Colonic mucosa (tissue), 4 donors: ENCODE data around the gene THRB. TPM values are rescaled to one million over a fixed set of nuclear protein-coding genes. Genes with fewer than 3 reads are reported as not detected.

Experiments used
- DNase-seq: peaks from one replicate; pipeline ENCODE4 v3.0.0-alpha.2; 2020
- H3K27ac ChIP-seq: fragments of 200-600 bp; one replicate; pipeline ENCODE4 v1.8.0; 2021
- H3K27me3 ChIP-seq: fragments of 200-600 bp; one replicate; pipeline ENCODE4 v1.8.0; 2021
- H3K36me3 ChIP-seq: fragments of 200-600 bp; one replicate; pipeline ENCODE4 v1.8.0; 2021
- H3K4me1 ChIP-seq: fragments of 200-600 bp; one replicate; pipeline ENCODE4 v1.8.0; 2021; ENCODE audit warnings: mild to moderate bottlenecking
- H3K4me3 ChIP-seq: fragments of 200-600 bp; one replicate; pipeline ENCODE4 v1.8.0; 2021
- H3K9ac ChIP-seq, 2 donors: one replicate each; pipeline ENCODE4 v1.7.0; 2013; ENCODE audit warnings: control low read depth in 2 of 2, low read depth in 2 of 2, low read length in 2 of 2
- H3K9me3 ChIP-seq: fragments of 200-600 bp; one replicate; pipeline ENCODE4 v1.8.0; 2021
- intact Hi-C: fragments of 100-400 bp; cut with DNase I; formaldehyde crosslinking; loops from one replicate; pipeline ENCODE4 v1.14.1; 2022
- total RNA-seq, 2 donors: library from RNA; stranded (reverse); fragmentation: NEBNext Ultra II Directional in 1 of 2; extraction: Animal tissue kit (Norgen Biotek cat#: 25700) in 1 of 2; gene quantifications; one replicate each; pipeline ENCODE4 v1.2.1, GENCODE V29; 2021
- TF ChIP-seq, protein P1 (sequence below): fragments of 200-600 bp; IDR thresholded peaks from one replicate; pipeline ENCODE4 v1.8.0; 2022; ENCODE audit warnings: antibody characterized with exemption, mild to moderate bottlenecking
- donor health status: healthy.
- donor health status: DM: no; HTN: no; CAD: no.
- donor health status: DM: no; HTN: no; CAD: no.

THRB gene
- total RNA-seq, 2 donors from 2014 or later = 23.3 to 27.6 TPM

DNA sequence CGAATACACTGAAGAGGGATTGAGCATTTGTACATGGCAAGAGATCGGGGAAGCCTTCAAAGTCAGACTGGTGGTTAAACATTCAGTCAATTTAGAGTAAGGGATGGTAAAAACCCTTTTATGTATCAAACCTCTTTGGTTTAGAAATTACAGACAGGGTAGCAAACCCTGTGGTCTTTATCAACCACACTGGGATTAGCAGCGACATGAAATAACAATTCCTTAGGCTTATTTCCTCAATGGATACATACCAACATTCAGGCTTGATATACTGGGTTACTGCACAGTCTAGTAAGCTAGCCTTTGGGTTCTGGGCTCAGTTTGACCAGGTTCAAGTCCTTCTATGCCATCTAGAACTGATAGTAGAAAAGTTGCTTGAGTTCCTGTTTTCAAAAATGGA, 127.4 kb downstream of the THRB start:
- Histone ChIP-seq H3K27me3 (no peaks in the 10 kb centered on the region), H3K4me1 (peaks cover 7% of the 10 kb centered on the region), H3K9ac (no peak overlapping the region), H3K27ac (no peak overlapping the region), H3K4me3 (no peak overlapping the region), H3K36me3 (no peaks in the 10 kb centered on the region), H3K9me3 (no peaks in the 10 kb centered on the region)
- intact Hi-C loops = no loop called here
- TF ChIP-seq, protein P1, sequence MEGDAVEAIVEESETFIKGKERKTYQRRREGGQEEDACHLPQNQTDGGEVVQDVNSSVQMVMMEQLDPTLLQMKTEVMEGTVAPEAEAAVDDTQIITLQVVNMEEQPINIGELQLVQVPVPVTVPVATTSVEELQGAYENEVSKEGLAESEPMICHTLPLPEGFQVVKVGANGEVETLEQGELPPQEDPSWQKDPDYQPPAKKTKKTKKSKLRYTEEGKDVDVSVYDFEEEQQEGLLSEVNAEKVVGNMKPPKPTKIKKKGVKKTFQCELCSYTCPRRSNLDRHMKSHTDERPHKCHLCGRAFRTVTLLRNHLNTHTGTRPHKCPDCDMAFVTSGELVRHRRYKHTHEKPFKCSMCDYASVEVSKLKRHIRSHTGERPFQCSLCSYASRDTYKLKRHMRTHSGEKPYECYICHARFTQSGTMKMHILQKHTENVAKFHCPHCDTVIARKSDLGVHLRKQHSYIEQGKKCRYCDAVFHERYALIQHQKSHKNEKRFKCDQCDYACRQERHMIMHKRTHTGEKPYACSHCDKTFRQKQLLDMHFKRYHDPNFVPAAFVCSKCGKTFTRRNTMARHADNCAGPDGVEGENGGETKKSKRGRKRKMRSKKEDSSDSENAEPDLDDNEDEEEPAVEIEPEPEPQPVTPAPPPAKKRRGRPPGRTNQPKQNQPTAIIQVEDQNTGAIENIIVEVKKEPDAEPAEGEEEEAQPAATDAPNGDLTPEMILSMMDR = no peak
- DNase-seq = no peak

- peak; percentile 71 for DNase-seq
- TF ChIP-seq, protein P1 = no peak
- Histone ChIP-seq H3K9ac (no peak overlapping the region), H3K9me3 (no peaks in the 10 kb centered on the region), H3K27ac (peak overlapping the region; percentile 10), H3K4me1 (peaks cover 7% of the 10 kb centered on the region), H3K4me3 (no peak overlapping the region), H3K36me3 (no peaks in the 10 kb centered on the region), H3K27me3 (no peaks in the 10 kb centered on the region)
- intact Hi-C loops = no loop called here
Observed at GRCh38 chr3:24365168-24365567, 129.5 kb downstream of the THRB start.

- TF ChIP-seq, protein P1 = no peak
- DNase-seq = no peak
- no peaks in the 10 kb centered on the region for H3K9me3 ChIP-seq
- peaks cover 7% of the 10 kb centered on the region for H3K4me1 ChIP-seq
- H3K27ac ChIP-seq = no peak overlapping the region
- no peak overlapping the region for H3K9ac ChIP-seq
- intact Hi-C loops = no loop called here
- H3K4me3 ChIP-seq = no peak overlapping the region
- H3K27me3 ChIP-seq = no peaks in the 10 kb centered on the region
- no peaks in the 10 kb centered on the region for H3K36me3 ChIP-seq
Observed at GRCh38 chr3:24364359-24364758, 130.3 kb downstream of the THRB start.

GRCh38 chr3:24363242-24363641, 131.4 kb downstream of the THRB start:
- DNase-seq = no peak

DNA sequence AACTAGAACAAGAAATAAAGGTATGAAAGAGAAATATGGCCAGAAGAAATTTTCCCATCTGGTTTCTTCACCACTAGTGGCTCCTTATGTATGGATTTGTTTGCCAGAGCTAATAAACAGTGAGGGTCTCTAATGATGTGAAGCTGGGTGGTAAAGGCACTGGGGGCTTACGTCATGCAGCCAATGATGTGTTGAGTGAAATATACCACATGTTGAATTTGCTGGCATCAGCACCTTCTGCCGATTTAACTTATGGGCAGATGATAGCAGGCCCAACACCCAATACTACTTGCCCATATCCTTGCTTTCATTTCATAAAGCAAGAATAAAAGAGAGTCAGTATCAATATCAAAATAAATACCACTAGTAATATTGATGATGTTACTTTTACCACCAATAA, 133.0 kb downstream of the THRB start:
- no peak overlapping the region for H3K27ac ChIP-seq
- H3K36me3 ChIP-seq = no peaks in the 10 kb centered on the region
- no peaks in the 10 kb centered on the region for H3K9me3 ChIP-seq
- intact Hi-C loops = no loop called here
- TF ChIP-seq, protein P1 = no peak
- H3K4me1 ChIP-seq = no peaks in the 10 kb centered on the region
- H3K27me3 ChIP-seq = no peaks in the 10 kb centered on the region
- H3K4me3 ChIP-seq = no peak overlapping the region
- H3K9ac ChIP-seq = no peak overlapping the region
- no peak for DNase-seq

More at GRCh38 chr3:24363242-24363641, 131.4 kb downstream of the THRB start:
- H3K9me3 ChIP-seq = no peaks in the 10 kb centered on the region
- no peaks in the 10 kb centered on the region for H3K27me3 ChIP-seq
- H3K27ac ChIP-seq = no peak overlapping the region
- TF ChIP-seq, protein P1 = no peak
- intact Hi-C loops = no loop called here
- H3K4me1 ChIP-seq = peaks cover 7% of the 10 kb centered on the region
- no peak overlapping the region for H3K9ac ChIP-seq
- H3K4me3 ChIP-seq = no peak overlapping the region
- H3K36me3 ChIP-seq = no peaks in the 10 kb centered on the region

- intact Hi-C loops = no loop called here
Observed at GRCh38 chr3:24360957-24361356, 133.7 kb downstream of the THRB start.

More at GRCh38 chr3:24360957-24361356, 133.7 kb downstream of the THRB start:
- Histone ChIP-seq H3K36me3 (no peaks in the 10 kb centered on the region), H3K4me3 (no peak overlapping the region), H3K27me3 (no peaks in the 10 kb centered on the region), H3K9ac (no peak overlapping the region), H3K27ac (no peak overlapping the region), H3K9me3 (no peaks in the 10 kb centered on the region), H3K4me1 (no peaks in the 10 kb centered on the region)
- TF ChIP-seq, protein P1 = no peak
- DNase-seq = no peak
